ENCODE data around the gene VWA8. TPM values are rescaled to one million over a fixed set of nuclear protein-coding genes. Genes with fewer than 3 reads are reported as not detected.

Gene VWA8
- polyA plus RNA-seq, 1 donor (not counting 4 experiments of a cell fraction or from before 2014, with no cell fraction given), result 17.8 TPM

DNA sequence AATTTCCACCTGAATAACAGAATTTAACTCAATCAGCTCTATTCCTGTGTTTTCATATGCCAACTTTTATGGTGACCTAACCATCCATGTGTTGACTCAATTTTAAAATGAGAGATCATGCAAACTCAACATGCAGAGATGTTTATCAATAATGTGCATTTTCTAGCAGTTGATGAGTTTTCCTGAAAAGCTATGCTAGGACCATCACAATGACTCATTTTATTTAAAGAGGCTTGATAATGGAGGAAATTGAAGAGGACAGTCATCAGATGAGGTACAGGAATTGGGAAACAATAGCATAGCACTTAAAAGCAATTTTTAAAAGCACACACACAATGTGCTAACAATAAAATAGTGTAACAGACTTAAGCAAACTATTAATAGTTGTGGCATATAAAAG is 127.1 kb downstream of the VWA8 start:
- H3K4me3 ChIP-seq (ENCODE audit: control insufficient read depth in 2 of 3, extremely low read depth in 1 of 3, insufficient read depth in 2 of 3, low read depth in 1 of 3, low read length in 3 of 3), result no peak overlapping the region
- no peak overlapping the region for H3K4me2 ChIP-seq (ENCODE audit: control insufficient read depth, extremely low read depth, insufficient read depth, low read depth, low read length)
- H4K20me1 ChIP-seq (ENCODE audit: control insufficient read depth, extremely low read depth, insufficient read depth, low read length), result no peaks in the 10 kb centered on the region
- no peaks in the 10 kb centered on the region for H3K4me1 ChIP-seq (ENCODE audit: control insufficient read depth, extremely low read depth, insufficient read depth, low read length)
- H3K79me2 ChIP-seq (ENCODE audit: control insufficient read depth, insufficient read depth, low read length), result no peaks in the 10 kb centered on the region
- H3K9me3 ChIP-seq (ENCODE audit: control insufficient read depth, low read depth, low read length), result no peaks in the 10 kb centered on the region
- H3K9ac ChIP-seq (ENCODE audit: control insufficient read depth, extremely low read depth, insufficient read depth, low read length), result no peak overlapping the region
- TF ChIP-seq EZH2 (IDR thresholded peaks at IDR 0.05; ENCODE audit: low read length), result no peak
- TF ChIP-seq, protein P1, sequence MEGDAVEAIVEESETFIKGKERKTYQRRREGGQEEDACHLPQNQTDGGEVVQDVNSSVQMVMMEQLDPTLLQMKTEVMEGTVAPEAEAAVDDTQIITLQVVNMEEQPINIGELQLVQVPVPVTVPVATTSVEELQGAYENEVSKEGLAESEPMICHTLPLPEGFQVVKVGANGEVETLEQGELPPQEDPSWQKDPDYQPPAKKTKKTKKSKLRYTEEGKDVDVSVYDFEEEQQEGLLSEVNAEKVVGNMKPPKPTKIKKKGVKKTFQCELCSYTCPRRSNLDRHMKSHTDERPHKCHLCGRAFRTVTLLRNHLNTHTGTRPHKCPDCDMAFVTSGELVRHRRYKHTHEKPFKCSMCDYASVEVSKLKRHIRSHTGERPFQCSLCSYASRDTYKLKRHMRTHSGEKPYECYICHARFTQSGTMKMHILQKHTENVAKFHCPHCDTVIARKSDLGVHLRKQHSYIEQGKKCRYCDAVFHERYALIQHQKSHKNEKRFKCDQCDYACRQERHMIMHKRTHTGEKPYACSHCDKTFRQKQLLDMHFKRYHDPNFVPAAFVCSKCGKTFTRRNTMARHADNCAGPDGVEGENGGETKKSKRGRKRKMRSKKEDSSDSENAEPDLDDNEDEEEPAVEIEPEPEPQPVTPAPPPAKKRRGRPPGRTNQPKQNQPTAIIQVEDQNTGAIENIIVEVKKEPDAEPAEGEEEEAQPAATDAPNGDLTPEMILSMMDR (optimal IDR thresholded peaks at IDR 0.05 in 1 of 3, IDR thresholded peaks at IDR 0.05 in 1 of 3, conservative IDR thresholded peaks at IDR 0.05 in 1 of 3; ENCODE audit: extremely low read depth in 1 of 3, insufficient read depth in 2 of 3, low read length in 3 of 3), result no peak
- no peak overlapping the region for H3K27ac ChIP-seq (ENCODE audit: control insufficient read depth, insufficient read depth, low read length)
- no peaks in the 10 kb centered on the region for H3K9me1 ChIP-seq (ENCODE audit: control insufficient read depth, extremely low read depth, insufficient read depth, low read length)
- peaks cover 4 to 6% of the 10 kb centered on the region in 2 experiments for H3K36me3 ChIP-seq (ENCODE audit: control insufficient read depth in 2 of 2, extremely low read depth in 1 of 2, insufficient read depth in 2 of 2, low read length in 2 of 2)
- H2AFZ ChIP-seq (ENCODE audit: control insufficient read depth, low read length), result no peak overlapping the region
- no peak for FAIRE-seq
- dilution Hi-C loops (cut with MboI; ENCODE audit: extremely low pct_ligation_motif_present, low sequenced_read_pairs), result no loop called here
- H3K27me3 ChIP-seq (ENCODE audit: control insufficient read depth, extremely low read depth, insufficient read depth, low read length), result no peaks in the 10 kb centered on the region
- no peak for DNase-seq (ENCODE audit: low read depth, low spot score)

DNA sequence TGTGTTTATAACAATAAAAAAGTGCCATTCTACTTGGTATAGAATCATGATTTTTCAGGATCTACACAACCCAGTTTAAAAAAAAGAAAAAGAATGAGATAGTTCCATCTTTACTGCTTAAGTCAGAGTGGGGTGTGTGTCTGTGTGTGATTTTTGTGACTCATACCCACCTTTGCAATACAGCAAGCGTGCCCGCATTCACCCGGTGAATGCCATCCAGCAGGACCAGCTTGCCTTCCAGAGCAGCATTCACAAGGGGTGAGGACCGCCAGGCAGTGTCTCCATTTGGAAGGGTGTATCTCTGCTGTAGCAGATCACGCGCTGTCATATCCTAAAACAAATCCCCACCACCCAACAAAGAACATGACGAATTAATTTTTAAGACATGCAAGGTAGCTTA is 127.7 kb downstream of the VWA8 start:
- no peaks in the 10 kb centered on the region for H3K79me2 ChIP-seq (ENCODE audit: control insufficient read depth, insufficient read depth, low read length)
- peaks cover 4 to 6% of the 10 kb centered on the region in 2 experiments for H3K36me3 ChIP-seq (ENCODE audit: control insufficient read depth in 2 of 2, extremely low read depth in 1 of 2, insufficient read depth in 2 of 2, low read length in 2 of 2)
- TF ChIP-seq, protein P1 (optimal IDR thresholded peaks at IDR 0.05 in 1 of 3, IDR thresholded peaks at IDR 0.05 in 1 of 3, conservative IDR thresholded peaks at IDR 0.05 in 1 of 3; ENCODE audit: extremely low read depth in 1 of 3, insufficient read depth in 2 of 3, low read length in 3 of 3), result no peak
- TF ChIP-seq EZH2 (IDR thresholded peaks at IDR 0.05; ENCODE audit: low read length), result no peak
- no peaks in the 10 kb centered on the region for H3K9me1 ChIP-seq (ENCODE audit: control insufficient read depth, extremely low read depth, insufficient read depth, low read length)
- no peak overlapping the region for H3K4me3 ChIP-seq (ENCODE audit: control insufficient read depth in 2 of 3, extremely low read depth in 1 of 3, insufficient read depth in 2 of 3, low read depth in 1 of 3, low read length in 3 of 3)
- H3K4me1 ChIP-seq (ENCODE audit: control insufficient read depth, extremely low read depth, insufficient read depth, low read length), result peaks cover under 1% of the 10 kb centered on the region
- dilution Hi-C loops (cut with MboI; ENCODE audit: extremely low pct_ligation_motif_present, low sequenced_read_pairs), result no loop called here
- H3K4me2 ChIP-seq (ENCODE audit: control insufficient read depth, extremely low read depth, insufficient read depth, low read depth, low read length), result no peak overlapping the region
- no peak for DNase-seq (ENCODE audit: low read depth, low spot score)
- no peaks in the 10 kb centered on the region for H4K20me1 ChIP-seq (ENCODE audit: control insufficient read depth, extremely low read depth, insufficient read depth, low read length)
- H3K9ac ChIP-seq (ENCODE audit: control insufficient read depth, extremely low read depth, insufficient read depth, low read length), result no peak overlapping the region
- FAIRE-seq, result no peak
- no peak overlapping the region for H2AFZ ChIP-seq (ENCODE audit: control insufficient read depth, low read length)
- H3K27me3 ChIP-seq (ENCODE audit: control insufficient read depth, extremely low read depth, insufficient read depth, low read length), result no peaks in the 10 kb centered on the region
- H3K9me3 ChIP-seq (ENCODE audit: control insufficient read depth, low read depth, low read length), result no peaks in the 10 kb centered on the region
- H3K27ac ChIP-seq (ENCODE audit: control insufficient read depth, insufficient read depth, low read length), result no peak overlapping the region
